Activated CD4-positive, alpha-beta T cell treated with anti-CD3 and anti-CD28 coated beads for 36 hours (primary cell): ENCODE measurements around the gene TRIM63. TPM values are rescaled to one million over a fixed set of nuclear protein-coding genes. Genes with fewer than 3 reads are reported as not detected.

Source experiments
- ATAC-seq: fragments of 200-7000 bp; cut with Tn5 transposase; one replicate; pipeline ENCODE4 v1.10.0; 2021; ENCODE audit warnings: mild to moderate bottlenecking, moderate library complexity
- CTCF ChIA-PET: fragments of 350-600 bp; sonication (Branson Sonifier 250); formaldehyde crosslinking; loops from one replicate; lab custom pipeline; 2021; ENCODE audit warnings: antibody characterized with exemption; lab: Charles Lee
- POLR2A ChIA-PET: fragments of 350-600 bp; sonication (Branson Sonifier 250); formaldehyde crosslinking; loops from one replicate; lab custom pipeline; 2021; ENCODE audit warnings: antibody characterized with exemption, inconsistent platforms; lab: Charles Lee
- DNase-seq: peaks from one replicate; pipeline ENCODE4 v3.0.0-alpha.2; 2020
- H3K27ac Mint-ChIP-seq: one replicate; pipeline ENCODE4 v1.8.0; 2021; ENCODE audit warnings: mixed read lengths
- H3K27me3 Mint-ChIP-seq: one replicate; pipeline ENCODE4 v1.8.0; 2021; ENCODE audit warnings: mixed read lengths
- H3K36me3 Mint-ChIP-seq: one replicate; pipeline ENCODE4 v1.8.0; 2021; ENCODE audit warnings: low read depth, mixed read lengths
- H3K4me1 Mint-ChIP-seq: one replicate; pipeline ENCODE4 v1.8.0; 2021; ENCODE audit warnings: mixed read lengths
- H3K4me3 Mint-ChIP-seq: one replicate; pipeline ENCODE4 v1.8.0; 2021; ENCODE audit warnings: mild to moderate bottlenecking, moderate library complexity, mixed read lengths
- H3K9me3 Mint-ChIP-seq: one replicate; pipeline ENCODE4 v1.8.0; 2021; ENCODE audit warnings: low read depth, mixed read lengths
- intact Hi-C, 2 experiments: fragments of 100-400 bp; cut with DNase I in 1 of 2; cut with micrococcal nuclease in 1 of 2; formaldehyde crosslinking; loops; one replicate each; pipeline versions ENCODE4 v1.14.2 to v1.15.1; 2022 to 2024; cut with DNase I, micrococcal nuclease
- total RNA-seq, 2 experiments: library from RNA; stranded (reverse); gene quantifications; one replicate each; pipeline ENCODE4 v1.2.3, GENCODE V29; 2021

The TRIM63 gene
- total RNA-seq, 2 experiments from 2014 or later = not detected

DNA sequence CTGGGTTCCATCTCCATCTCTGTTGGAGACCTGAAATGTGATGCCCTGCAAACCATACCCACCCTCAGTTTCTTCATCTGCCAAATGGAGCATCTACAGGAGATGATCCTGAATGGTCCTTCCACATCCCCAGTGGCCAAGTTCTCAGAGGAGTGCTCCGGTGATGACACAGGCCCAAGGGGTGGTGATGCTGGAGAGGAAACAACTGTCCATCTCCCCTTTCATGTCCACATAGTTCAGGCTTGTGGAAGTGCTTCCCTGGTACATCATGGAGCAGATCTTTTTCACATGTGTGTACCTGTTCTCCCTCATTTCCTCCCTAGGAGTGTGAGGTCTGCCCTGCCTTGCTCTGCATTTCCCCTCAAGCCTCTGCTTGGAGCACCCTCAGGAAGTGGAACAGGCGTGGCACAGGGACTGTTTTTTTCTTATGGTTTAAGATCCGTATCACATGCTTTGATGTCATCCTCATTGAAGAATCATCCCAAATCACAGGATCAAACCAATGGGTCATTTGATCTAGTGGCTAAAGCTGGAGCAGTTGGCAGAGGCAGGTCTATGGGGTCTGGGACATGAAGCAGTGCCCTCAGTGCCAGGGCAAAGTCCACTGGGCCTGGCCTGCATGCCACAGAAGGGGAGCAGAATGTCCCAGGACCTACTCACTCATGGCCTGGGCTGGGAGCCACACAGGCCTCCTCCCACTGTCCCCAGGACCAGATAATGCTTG is 8.2 kb upstream of the TRIM63 start:
- no peak overlapping the region for H3K27ac Mint-ChIP-seq
- ChIA-PET POLR2A (no interaction called here), CTCF (interaction anchor here (1.1 kb wide), 1 partner anchor 39 kb away, joined by 4 read pairs; no protein-coding TSS in a partner anchor)
- DNase-seq = no peak
- H3K4me1 Mint-ChIP-seq = no peaks in the 10 kb centered on the region
- intact Hi-C loops = no loop called here
- H3K36me3 Mint-ChIP-seq = no peaks in the 10 kb centered on the region
- no peak overlapping the region for H3K4me3 Mint-ChIP-seq
- ATAC-seq = no peak
- H3K9me3 Mint-ChIP-seq = no peaks in the 10 kb centered on the region
- peaks cover 17% of the 10 kb centered on the region for H3K27me3 Mint-ChIP-seq

DNA sequence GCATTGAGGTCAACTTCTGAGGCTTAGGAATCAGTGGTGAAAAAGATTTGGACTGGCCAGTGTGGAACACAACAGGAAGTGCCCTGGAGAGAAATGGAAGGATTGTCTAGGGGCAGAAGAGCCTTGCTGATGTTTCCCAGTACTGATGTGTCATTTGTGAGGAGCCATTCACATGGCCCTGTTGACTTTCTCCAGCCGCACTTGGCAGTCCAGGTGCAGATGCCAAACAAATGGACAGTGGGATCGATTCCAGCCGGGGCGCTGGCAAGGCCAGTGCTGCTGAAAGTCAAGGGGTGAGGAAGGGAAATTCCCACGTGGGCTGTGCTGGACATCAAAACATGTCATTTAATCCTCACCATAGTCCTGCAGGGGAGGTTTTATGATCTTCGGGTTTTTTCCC is 4.9 kb upstream of the TRIM63 start:
- H3K27me3 Mint-ChIP-seq = peaks cover 15% of the 10 kb centered on the region
- H3K4me1 Mint-ChIP-seq = no peaks in the 10 kb centered on the region
- no peaks in the 10 kb centered on the region for H3K9me3 Mint-ChIP-seq
- DNase-seq (no peak), ATAC-seq (no peak)
- ChIA-PET POLR2A (no interaction called here), CTCF (no interaction called here)
- H3K4me3 Mint-ChIP-seq = no peak overlapping the region
- intact Hi-C loops = no loop called here
- H3K36me3 Mint-ChIP-seq = no peaks in the 10 kb centered on the region
- H3K27ac Mint-ChIP-seq = no peak overlapping the region

DNA sequence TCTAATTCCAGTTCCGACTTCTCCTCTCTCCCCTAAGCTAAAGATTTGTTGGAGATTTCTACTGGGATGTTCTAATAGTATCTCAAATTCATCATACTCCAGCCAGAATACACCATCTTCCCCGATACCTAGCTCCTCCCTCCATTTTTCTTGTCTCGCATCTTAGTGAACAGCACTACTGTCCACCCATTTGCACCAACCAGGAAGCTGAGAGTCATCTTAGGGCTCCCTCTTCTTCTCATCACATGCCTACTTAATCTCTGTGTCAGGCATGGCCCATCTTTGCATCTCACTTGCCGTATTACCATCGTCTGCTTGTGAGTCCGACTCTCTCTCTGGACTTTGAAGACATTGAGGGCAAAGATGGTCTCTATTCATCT is 3.5 kb upstream of the TRIM63 start:
- CTCF ChIA-PET = interaction anchor here (0.8 to 1.4 kb wide), 4 partner anchors 19 to 74 kb away, joined by 3 to 6 read pairs (median 3); no protein-coding TSS in a partner anchor
- POLR2A ChIA-PET = no interaction called here
- H3K36me3 Mint-ChIP-seq = no peaks in the 10 kb centered on the region
- DNase-seq (no peak), ATAC-seq (no peak)
- no peak overlapping the region for H3K27ac Mint-ChIP-seq
- H3K4me1 Mint-ChIP-seq = no peaks in the 10 kb centered on the region
- H3K4me3 Mint-ChIP-seq = no peak overlapping the region
- no peaks in the 10 kb centered on the region for H3K9me3 Mint-ChIP-seq
- H3K27me3 Mint-ChIP-seq = peaks cover 12% of the 10 kb centered on the region
- intact Hi-C loops = no loop called here

DNA sequence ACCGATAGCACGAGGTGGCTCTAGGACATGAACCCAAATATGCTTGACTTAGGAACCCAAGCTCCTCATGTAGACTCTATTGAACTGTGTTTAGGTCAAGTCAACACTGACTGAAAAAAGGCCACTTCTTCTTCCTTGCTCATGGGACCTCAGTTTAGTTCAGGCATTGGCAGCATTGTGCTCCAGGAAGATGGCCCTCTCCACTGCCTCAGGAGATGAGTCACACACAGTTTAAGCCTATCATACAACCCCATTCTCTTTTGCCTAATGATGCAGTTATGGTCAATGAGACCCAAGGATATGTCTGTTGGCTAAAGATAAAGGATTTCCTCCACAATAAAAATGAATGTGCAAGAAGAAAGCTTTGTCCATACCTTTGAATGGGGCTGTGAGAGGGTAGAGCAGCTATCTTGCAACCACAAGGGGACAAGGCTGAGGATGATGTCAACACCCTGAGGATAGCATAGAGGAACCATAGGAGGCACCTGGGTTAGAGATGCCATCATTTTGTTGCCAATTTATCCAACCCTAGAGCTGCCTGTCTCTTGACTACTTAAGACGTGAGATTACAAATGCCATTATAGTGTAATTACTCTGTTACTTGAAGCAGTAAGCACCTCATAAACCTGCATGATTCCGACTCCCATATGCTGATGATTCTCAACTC is 3.0 kb upstream of the TRIM63 start:
- ChIA-PET CTCF (interaction anchor here (0.8 to 1.4 kb wide), 4 partner anchors 18 to 74 kb away, joined by 3 to 6 read pairs (median 3); no protein-coding TSS in a partner anchor), POLR2A (no interaction called here)
- Mint-ChIP-seq H3K36me3 (no peaks in the 10 kb centered on the region), H3K27me3 (peaks cover 12% of the 10 kb centered on the region), H3K9me3 (no peaks in the 10 kb centered on the region), H3K27ac (no peak overlapping the region), H3K4me3 (no peak overlapping the region), H3K4me1 (no peaks in the 10 kb centered on the region)
- no peak for ATAC-seq
- intact Hi-C loops = no loop called here
- no peak for DNase-seq

DNA sequence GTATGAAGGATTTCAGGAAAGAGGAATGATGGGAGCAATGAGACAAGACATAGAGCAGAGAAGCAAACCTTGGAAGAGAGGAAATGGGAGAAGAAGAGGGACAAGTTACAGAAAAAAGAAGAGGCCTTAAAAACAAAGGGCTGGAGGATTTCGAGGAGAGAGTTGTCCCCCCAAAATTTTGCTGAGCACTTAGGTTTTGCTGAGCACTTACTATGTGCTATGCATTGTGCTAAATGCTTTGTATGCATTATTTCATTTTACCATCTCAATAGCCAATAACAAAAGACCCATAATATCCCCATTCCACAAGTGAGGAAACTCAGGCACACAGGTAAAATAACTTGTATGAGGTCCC is 2.5 kb upstream of the TRIM63 start:
- H3K4me1 Mint-ChIP-seq = no peaks in the 10 kb centered on the region
- no peaks in the 10 kb centered on the region for H3K9me3 Mint-ChIP-seq
- ChIA-PET POLR2A (no interaction called here), CTCF (interaction anchor here (1.3 to 1.4 kb wide), 2 partner anchors 35 to 75 kb away, joined by 3 to 6 read pairs; no protein-coding TSS in a partner anchor)
- ATAC-seq (no peak), DNase-seq (no peak)
- H3K36me3 Mint-ChIP-seq = no peaks in the 10 kb centered on the region
- H3K4me3 Mint-ChIP-seq = no peak overlapping the region
- peaks cover 12% of the 10 kb centered on the region for H3K27me3 Mint-ChIP-seq
- H3K27ac Mint-ChIP-seq = no peak overlapping the region
- intact Hi-C loops = no loop called here

DNA sequence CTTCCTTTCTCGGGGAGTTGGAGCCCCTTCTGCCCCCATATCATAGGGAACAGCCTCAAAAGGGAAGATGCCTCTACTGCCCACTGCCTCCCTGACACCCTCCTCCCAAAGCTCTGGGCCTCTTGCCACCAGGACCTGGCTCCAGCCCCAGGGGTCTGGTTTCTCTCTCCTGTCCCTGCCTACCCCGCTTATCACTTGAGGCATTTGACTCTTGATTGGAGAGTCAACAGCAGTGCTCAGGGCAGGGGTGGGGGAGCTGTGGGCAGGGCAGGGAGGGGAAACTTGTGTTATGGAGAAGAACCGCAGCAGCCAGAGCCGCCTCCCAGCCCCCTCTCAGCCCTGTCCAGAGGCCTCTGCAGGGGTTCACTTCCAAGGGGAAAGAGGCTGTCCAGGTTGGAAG is 573 bp downstream of the TRIM63 start:
- Mint-ChIP-seq H3K4me3 (no peak overlapping the region), H3K4me1 (no peaks in the 10 kb centered on the region), H3K27ac (no peak overlapping the region), H3K27me3 (no peaks in the 10 kb centered on the region), H3K9me3 (no peaks in the 10 kb centered on the region), H3K36me3 (no peaks in the 10 kb centered on the region)
- DNase-seq (no peak), ATAC-seq (no peak)
- intact Hi-C loops = no loop called here
- ChIA-PET CTCF (interaction anchor here (0.6 to 1.8 kb wide), 3 partner anchors 9 to 172 kb away, joined by 3 to 6 read pairs (median 3); no protein-coding TSS in a partner anchor), POLR2A (no interaction called here)

DNA sequence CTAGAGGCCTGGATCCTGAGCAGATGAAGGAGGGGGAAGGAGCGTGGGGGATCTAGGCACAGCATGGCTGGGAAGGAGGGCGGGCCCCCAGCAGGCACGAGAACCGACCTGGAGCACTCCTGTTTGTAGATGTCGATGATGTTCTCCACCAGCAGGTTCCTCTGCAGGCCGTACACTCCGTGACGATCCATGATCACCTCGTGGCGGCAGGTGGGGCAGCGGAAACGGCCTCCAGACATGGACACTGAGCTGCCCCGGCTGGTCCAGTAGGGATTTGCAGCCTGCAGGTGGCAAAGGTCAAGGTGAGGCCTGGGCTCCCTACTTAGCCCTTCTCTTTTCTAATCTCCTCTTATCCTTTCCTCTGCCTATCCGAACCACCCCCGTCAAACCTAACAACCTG is 1.3 kb downstream of the TRIM63 start:
- no peak overlapping the region for H3K27ac Mint-ChIP-seq
- ChIA-PET POLR2A (no interaction called here), CTCF (interaction anchor here (1.0 to 1.9 kb wide), 6 partner anchors 8 to 173 kb away, joined by 3 to 8 read pairs (median 4); no protein-coding TSS in a partner anchor)
- H3K9me3 Mint-ChIP-seq = no peaks in the 10 kb centered on the region
- no peaks in the 10 kb centered on the region for H3K27me3 Mint-ChIP-seq
- H3K4me3 Mint-ChIP-seq = no peak overlapping the region
- H3K4me1 Mint-ChIP-seq = no peaks in the 10 kb centered on the region
- intact Hi-C loops = no loop called here
- no peak for ATAC-seq
- H3K36me3 Mint-ChIP-seq = no peaks in the 10 kb centered on the region
- DNase-seq = no peak

DNA sequence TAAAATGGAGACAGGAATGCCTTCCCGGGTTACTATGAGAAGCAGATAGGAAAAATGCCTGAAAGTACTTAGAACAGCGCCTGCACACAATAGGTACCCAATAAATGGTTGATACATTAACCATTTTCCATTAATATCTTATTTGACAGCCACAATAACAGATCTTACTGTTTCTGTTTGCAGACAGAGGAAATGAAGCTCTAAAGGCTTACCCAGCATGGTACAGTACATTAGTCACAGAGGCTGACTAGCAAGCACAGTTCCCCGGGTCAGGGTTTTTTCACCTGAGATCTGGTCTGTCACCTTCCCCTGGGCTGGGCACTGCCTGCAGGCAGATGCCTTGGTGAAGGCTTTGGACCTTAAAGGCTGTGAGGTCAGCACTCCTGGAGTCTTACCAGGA is 2.9 kb downstream of the TRIM63 start:
- H3K4me1 Mint-ChIP-seq = no peaks in the 10 kb centered on the region
- peaks cover under 1% of the 10 kb centered on the region for H3K27me3 Mint-ChIP-seq
- H3K27ac Mint-ChIP-seq = no peak overlapping the region
- DNase-seq (no peak), ATAC-seq (no peak)
- POLR2A ChIA-PET = no interaction called here
- no peaks in the 10 kb centered on the region for H3K36me3 Mint-ChIP-seq
- H3K9me3 Mint-ChIP-seq = no peaks in the 10 kb centered on the region
- no peak overlapping the region for H3K4me3 Mint-ChIP-seq
- CTCF ChIA-PET = interaction anchor here (1.0 to 1.9 kb wide), 2 partner anchors 28 to 330 kb away, joined by 3 to 8 read pairs; no protein-coding TSS in a partner anchor
- intact Hi-C loops = no loop called here

DNA sequence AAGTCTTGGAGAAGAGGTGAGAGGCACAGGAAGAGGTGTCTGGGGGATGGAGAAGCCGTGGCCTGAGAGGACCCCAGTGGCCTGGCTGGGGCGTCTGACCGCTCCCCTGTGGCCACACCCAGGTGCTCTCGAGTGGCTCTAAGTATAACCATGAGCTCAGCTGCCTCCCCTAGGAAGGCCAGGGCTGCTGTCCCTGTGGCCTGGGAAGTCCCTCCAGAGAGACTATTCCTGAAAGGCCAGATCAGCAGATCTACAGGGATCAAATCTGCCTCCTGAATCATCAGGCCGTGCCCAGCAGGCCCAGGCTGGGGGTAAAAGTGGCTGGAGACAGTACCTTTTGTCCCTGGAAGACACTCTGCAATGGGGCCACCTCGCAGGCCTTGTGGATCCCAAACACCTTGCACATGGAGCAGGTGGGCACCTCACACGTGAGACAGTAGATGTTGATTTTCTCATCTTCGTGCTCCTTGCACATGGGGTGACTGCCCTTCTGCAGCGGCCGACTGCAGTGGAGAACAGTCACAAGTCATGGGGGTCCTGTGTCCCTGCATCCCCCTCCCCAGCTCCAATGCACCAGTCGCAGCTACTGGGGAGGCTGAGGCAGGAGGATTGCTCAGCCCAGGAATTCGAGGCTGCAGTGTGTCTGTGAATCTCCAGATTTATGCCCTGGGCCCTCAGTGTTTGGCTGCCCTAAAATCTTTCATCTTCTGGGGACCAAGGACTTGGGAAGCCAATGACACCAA is 6.4 kb downstream of the TRIM63 start:
- ChIA-PET CTCF (interaction anchor here (0.7 kb wide), 1 partner anchor 18 kb away, joined by 5 read pairs; no protein-coding TSS in a partner anchor), POLR2A (no interaction called here)
- H3K9me3 Mint-ChIP-seq = no peaks in the 10 kb centered on the region
- peaks cover 9% of the 10 kb centered on the region for H3K27me3 Mint-ChIP-seq
- no peak overlapping the region for H3K27ac Mint-ChIP-seq
- H3K4me3 Mint-ChIP-seq = no peak overlapping the region
- no peak for DNase-seq
- no peaks in the 10 kb centered on the region for H3K4me1 Mint-ChIP-seq
- intact Hi-C loops = no loop called here
- ATAC-seq = no peak
- no peaks in the 10 kb centered on the region for H3K36me3 Mint-ChIP-seq

DNA sequence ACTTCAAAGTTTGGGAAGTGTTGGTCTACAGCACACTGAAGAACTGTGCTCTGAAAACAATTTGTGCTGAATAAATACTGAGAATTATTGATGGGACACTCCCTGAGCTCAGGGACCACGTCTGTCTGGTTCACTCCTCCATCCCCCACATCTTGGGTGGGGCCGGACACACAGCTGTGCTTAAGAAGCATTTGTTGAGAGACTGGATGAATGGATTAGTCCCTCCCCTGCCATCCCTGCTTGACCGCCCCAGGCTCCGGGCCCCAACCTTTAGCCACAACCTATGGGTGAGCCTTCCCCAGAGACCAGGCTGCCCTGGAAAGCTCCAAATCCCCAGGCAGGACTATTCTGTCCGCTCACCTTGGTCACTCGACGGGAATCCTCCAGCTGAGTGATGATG is 7.5 kb downstream of the TRIM63 start:
- Mint-ChIP-seq H3K27me3 (peaks cover 12% of the 10 kb centered on the region), H3K9me3 (no peaks in the 10 kb centered on the region), H3K4me3 (no peak overlapping the region), H3K4me1 (no peaks in the 10 kb centered on the region), H3K36me3 (no peaks in the 10 kb centered on the region), H3K27ac (no peak overlapping the region)
- ChIA-PET POLR2A (interaction anchor here (0.6 kb wide), 1 partner anchor 12 kb away, joined by 5 read pairs; no protein-coding TSS in a partner anchor), CTCF (interaction anchor here (0.5 to 1.2 kb wide), 3 partner anchors 10 to 221 kb away, joined by 3 to 6 read pairs (median 4); no protein-coding TSS in a partner anchor)
- ATAC-seq = no peak
- intact Hi-C loops = no loop called here
- no peak for DNase-seq

DNA sequence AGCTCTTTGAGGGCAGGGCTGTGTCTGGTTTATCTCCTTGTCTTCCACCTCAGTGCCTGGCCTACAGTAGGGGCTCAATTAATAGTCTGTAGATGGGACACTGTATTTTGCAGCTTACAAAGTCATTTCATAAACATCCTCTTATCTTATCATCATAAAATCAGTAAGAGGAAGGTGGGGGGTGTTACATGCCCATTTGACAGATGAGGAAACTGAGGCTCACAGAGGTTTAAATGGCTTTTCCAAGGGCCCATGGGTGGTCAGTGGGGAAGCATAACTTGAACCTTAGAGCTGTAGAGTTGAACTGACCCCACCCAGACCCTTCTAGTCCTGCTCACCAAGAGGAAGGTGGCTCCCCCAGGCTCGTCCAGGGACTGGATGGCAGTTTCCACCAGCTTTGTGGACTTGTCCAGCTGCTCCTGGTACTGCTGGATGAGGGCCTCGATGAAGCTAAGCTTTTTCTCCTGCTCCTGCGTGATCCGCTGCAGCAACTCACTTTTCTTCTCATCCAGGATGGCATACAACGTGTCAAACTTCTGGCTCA is 9.3 kb downstream of the TRIM63 start:
- H3K27me3 Mint-ChIP-seq = peaks cover 15% of the 10 kb centered on the region
- POLR2A ChIA-PET = no interaction called here
- no peaks in the 10 kb centered on the region for H3K36me3 Mint-ChIP-seq
- CTCF ChIA-PET = interaction anchor here (0.9 to 1.2 kb wide), 4 partner anchors 9 to 333 kb away, joined by 3 to 4 read pairs (median 3); no protein-coding TSS in a partner anchor
- H3K27ac Mint-ChIP-seq = no peak overlapping the region
- intact Hi-C loops = no loop called here
- no peaks in the 10 kb centered on the region for H3K4me1 Mint-ChIP-seq
- ATAC-seq (no peak), DNase-seq (no peak)
- no peaks in the 10 kb centered on the region for H3K9me3 Mint-ChIP-seq
- H3K4me3 Mint-ChIP-seq = no peak overlapping the region
